Epithelial cell of proximal tubule (primary cell): ENCODE results near the gene CHST15. TPM values are rescaled to one million over a fixed set of nuclear protein-coding genes. Genes with fewer than 3 reads are reported as not detected.
"Not testable (repeated sequence)": the region's sequence is repeated elsewhere in the genome, so short reads cannot be mapped to it uniquely, and the experiment has no call there.

ENCODE experiments used
- DNase-seq: peaks from one replicate; pipeline ENCODE4 v3.0.0-alpha.2; 2011; ENCODE audit warnings: low read depth
- H3K4me3 ChIP-seq: 2 replicates; pipeline ENCODE4 v1.5.1; 2011; ENCODE audit warnings: low read depth, mild to moderate bottlenecking, low read length
- CTCF ChIP-seq: conservative IDR thresholded peaks from 2 replicates; pipeline ENCODE4 v1.5.1; 2012; ENCODE audit warnings: low read depth, mild to moderate bottlenecking, low read length
- total RNA-seq: library from RNA; depleted of rRNA; stranded (reverse); fragments of >200 nt; gene quantifications from 2 replicates; pipeline ENCODE4 v1.2.3, GENCODE V29; 2015

The CHST15 gene
- total RNA-seq, 1 donor from 2014 or later: 20.6 TPM

DNA sequence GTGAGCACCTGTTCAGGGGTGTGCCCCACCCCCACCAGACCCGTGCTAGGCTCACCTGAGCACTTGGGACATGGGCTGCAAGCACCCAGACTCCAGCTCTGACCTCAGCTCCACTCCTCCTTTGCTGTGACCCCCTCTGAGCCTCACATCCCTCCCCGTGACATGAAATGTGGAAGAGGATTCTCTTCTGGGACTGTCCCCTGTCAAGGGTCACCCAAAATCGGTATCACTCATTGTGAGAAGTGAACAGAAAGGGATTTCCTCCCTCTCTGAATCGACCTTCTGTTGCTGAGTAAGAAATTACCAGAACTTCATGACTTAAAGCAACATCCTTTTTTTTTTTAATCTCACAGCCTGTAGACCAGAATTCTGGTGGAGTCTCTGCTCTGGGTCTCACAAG lies 6.2 kb upstream of the CHST15 start:
- H3K4me3 ChIP-seq: no peak overlapping the region
- no peak for TF ChIP-seq CTCF
- DNase-seq: no peak

GRCh38 chr10:124098575-124098974 lies 5.2 kb upstream of the CHST15 start:
- H3K4me3 ChIP-seq: no peak overlapping the region
- no peak for DNase-seq
- no peak for TF ChIP-seq CTCF

DNA sequence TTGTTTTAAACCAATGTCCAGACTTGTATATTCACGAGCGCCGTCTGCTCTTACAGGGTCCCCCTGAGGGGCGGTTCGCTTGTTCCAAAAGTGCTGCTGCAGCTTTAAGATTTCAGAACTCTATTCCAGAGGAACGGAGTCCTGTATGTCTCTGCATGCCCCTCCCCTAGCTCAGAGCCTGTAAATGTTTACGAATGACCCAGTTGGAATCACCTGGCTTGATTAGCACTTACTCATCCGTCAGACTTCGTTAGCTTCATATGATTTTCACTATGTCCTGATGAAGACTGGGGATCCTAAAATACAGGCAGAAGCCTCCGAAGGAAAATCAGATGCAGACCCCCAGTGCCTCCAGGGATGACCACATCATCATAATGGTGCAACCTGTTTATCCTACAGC lies 4.5 kb upstream of the CHST15 start:
- H3K4me3 ChIP-seq: no peak overlapping the region
- TF ChIP-seq CTCF: no peak
- no peak for DNase-seq

- no peak for TF ChIP-seq CTCF
- H3K4me3 ChIP-seq: no peak overlapping the region
- no peak for DNase-seq
These were observed 3.1 kb upstream of the CHST15 start for GRCh38 chr10:124096494-124096893.

GRCh38 chr10:124095801-124096200 lies 2.4 kb upstream of the CHST15 start:
- DNase-seq, H3K4me3 ChIP-seq: not testable (repeated sequence)

DNA sequence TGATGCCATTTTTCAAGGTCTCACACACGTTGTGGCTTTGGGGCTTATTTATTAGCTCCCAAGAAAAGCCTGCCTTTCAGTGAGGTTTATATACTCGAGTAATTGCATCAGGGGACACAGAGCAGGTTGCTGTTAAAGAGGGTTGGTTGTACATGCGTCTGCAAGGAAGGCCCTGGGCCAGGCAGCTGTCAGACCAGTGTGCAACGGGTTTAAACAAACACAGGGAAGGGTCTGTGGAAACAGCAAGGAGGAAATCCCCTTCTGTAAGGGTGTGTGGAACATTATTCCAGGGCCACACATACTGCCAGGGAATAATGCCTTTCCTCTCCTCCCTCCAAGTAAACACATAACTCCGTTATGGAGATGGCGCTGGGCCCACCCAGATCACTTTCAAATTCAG lies 1.7 kb upstream of the CHST15 start:
- no peak overlapping the region for H3K4me3 ChIP-seq
- TF ChIP-seq CTCF: no peak
- DNase-seq: no peak

DNA sequence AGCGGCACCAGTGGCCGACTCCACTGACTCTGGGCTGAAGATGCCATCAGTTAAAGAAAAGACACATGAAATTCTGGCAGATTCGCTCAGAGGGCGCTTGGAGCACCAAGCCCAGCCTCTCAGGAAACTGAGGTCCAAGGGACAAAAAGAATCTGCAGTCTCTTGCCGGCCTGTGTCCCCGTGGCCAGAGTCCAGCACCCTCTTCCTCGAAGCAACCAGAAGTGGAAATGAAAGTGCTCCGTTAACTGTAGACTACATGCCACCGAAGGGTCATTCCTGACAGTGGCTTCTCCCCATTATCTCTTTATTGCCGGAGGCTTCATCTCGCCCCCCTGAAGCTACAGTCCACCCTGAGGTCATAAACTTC lies 1.0 kb upstream of the CHST15 start:
- DNase-seq: no peak
- TF ChIP-seq CTCF: no peak
- H3K4me3 ChIP-seq: peak overlapping the region; percentile 78

- DNase-seq: not testable (repeated sequence)
- peak overlapping the region; percentile 78 for H3K4me3 ChIP-seq
These were observed 498 bp upstream of the CHST15 start for GRCh38 chr10:124093774-124094418.
